ENCODE data around the gene RXFP1.
"Not testable (repeated sequence)": the region's sequence is repeated elsewhere in the genome, so short reads cannot be mapped to it uniquely, and the experiment has no call there.

Gene RXFP1

DNA sequence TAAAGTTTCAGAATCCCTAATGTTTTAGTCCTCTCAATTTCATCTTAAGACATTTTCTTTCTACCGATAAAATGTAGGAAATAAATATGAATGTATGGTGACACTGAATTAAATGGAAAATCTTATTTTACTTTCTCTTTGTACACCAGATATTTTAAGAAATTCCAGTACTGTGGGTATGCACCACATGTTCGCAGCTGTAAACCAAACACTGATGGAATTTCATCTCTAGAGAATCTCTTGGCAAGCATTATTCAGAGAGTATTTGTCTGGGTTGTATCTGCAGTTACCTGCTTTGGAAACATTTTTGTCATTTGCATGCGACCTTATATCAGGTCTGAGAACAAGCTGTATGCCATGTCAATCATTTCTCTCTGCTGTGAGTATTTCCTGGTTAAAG is 123.1 kb downstream of the RXFP1 start:
- no peak overlapping the region for H2AFZ ChIP-seq (ENCODE audit: low read depth, low read length)
- H3K9me3 ChIP-seq (ENCODE audit: low read length): no peaks in the 10 kb centered on the region
- no peak overlapping the region for H3K4me3 ChIP-seq (ENCODE audit: low read length)
- no peaks in the 10 kb centered on the region for H3K4me1 ChIP-seq (ENCODE audit: insufficient read depth, low read length)
- H3K27me3 ChIP-seq (ENCODE audit: insufficient read depth, low read length): no peaks in the 10 kb centered on the region
- H3K36me3 ChIP-seq (ENCODE audit: insufficient read depth, low read length): no peaks in the 10 kb centered on the region

DNA sequence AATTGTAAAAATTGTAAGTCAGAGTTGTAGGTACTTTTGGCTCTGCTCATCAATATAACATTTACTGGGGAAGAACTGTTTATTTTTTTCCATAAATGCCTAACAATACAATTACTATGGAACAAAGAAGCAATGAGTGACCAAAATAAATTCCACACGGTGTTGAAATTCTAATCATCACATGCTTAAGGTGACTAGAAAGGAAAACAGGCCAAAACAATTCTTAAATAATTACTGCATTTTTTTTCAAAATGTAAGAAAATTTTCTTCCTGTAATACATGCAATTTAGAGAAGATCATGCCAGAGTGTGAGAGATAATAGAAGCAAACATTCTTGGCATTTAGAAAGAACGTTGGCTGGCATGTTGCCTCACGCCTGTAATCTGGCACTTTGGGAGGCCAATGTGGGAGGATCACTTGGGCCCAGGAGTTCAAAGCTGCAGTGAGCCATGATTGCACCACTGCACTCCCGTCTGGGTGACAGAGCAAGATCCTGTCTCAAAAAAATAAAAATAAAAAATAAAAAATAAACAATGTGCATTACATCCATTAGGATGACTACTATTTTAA is 127.5 kb downstream of the RXFP1 start:
- Histone ChIP-seq H3K9me3 (ENCODE audit: low read length) (no peaks in the 10 kb centered on the region), H3K4me1 (ENCODE audit: insufficient read depth, low read length) (no peaks in the 10 kb centered on the region), H3K4me3 (ENCODE audit: low read length) (no peak overlapping the region), H2AFZ (ENCODE audit: low read depth, low read length) (no peak overlapping the region), H3K36me3 (ENCODE audit: insufficient read depth, low read length) (no peaks in the 10 kb centered on the region), H3K27me3 (ENCODE audit: insufficient read depth, low read length) (no peaks in the 10 kb centered on the region)

DNA sequence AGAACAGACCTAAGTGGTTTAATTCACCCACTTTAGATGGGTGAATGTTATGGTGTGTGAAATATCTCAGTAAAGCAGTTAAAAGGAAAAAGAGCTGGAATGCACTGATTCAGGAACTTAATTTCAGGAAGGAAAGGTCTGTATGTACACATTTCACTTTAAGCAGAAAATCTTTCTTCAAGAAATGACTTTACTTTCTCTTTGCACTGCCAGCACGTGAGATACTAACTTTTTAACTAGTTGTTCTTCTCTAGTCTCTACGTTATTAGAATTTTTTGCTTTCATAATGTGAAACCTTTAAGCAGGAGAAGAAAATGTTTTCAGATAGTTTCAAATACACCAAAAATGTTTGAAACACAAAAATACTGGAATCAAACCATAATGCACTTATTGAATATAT is 131.2 kb downstream of the RXFP1 start:
- Histone ChIP-seq H3K4me1 (ENCODE audit: insufficient read depth, low read length) (no peaks in the 10 kb centered on the region), H3K27me3 (ENCODE audit: insufficient read depth, low read length) (no peaks in the 10 kb centered on the region), H2AFZ (ENCODE audit: low read depth, low read length) (peak overlapping the region; percentile 36), H3K9me3 (ENCODE audit: low read length) (no peaks in the 10 kb centered on the region), H3K36me3 (ENCODE audit: insufficient read depth, low read length) (no peaks in the 10 kb centered on the region), H3K4me3 (ENCODE audit: low read length) (no peak overlapping the region)

DNA sequence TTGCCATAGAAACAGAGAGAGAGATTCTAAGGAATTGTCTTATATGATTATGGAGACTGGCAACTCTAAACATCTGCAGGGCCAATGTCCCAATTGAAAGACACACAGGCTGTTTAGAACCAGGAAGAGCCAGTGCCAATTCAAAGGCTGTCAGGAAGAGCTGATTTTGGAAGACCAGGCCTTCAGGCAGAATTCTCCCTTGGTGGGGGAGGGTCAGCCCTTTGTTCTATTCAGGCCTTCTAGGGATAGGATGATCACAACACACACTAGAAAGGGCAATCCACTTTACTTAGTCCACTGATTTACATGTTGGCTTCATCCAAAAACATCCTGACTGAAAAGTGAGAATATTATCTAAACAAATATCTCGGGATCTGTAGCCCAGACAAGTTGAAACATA is 134.8 kb downstream of the RXFP1 start:
- H3K4me3 ChIP-seq (ENCODE audit: low read length): no peak overlapping the region
- no peaks in the 10 kb centered on the region for H3K4me1 ChIP-seq (ENCODE audit: insufficient read depth, low read length)
- no peak overlapping the region for H2AFZ ChIP-seq (ENCODE audit: low read depth, low read length)
- H3K36me3 ChIP-seq (ENCODE audit: insufficient read depth, low read length): no peaks in the 10 kb centered on the region
- no peaks in the 10 kb centered on the region for H3K9me3 ChIP-seq (ENCODE audit: low read length)
- no peaks in the 10 kb centered on the region for H3K27me3 ChIP-seq (ENCODE audit: insufficient read depth, low read length)

DNA sequence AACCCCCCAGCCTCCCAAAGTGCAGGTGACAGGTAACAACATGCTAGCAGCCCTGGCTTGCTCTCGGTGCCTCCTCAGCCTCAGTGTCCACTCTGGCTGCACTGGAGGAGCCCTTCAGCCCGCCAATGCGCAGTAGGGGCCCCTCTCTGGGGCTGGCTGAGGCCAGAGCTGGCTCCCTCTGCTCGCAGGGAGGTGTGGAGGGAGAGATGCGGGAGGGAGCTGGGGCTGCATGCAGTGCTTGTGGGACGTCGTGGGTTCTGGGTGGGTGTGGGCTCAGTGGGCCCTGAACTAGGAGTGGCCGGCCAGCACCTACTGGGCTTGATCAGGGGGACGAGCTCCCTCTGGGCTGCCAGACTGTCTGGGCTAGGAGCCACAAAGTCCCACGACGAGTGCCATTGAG is 135.6 kb downstream of the RXFP1 start:
- Histone ChIP-seq H3K27me3 (ENCODE audit: insufficient read depth, low read length) (no peaks in the 10 kb centered on the region), H3K4me1 (ENCODE audit: insufficient read depth, low read length) (no peaks in the 10 kb centered on the region), H2AFZ (ENCODE audit: low read depth, low read length) (no peak overlapping the region), H3K4me3 (ENCODE audit: low read length) (no peak overlapping the region), H3K36me3 (ENCODE audit: insufficient read depth, low read length) (no peaks in the 10 kb centered on the region), H3K9me3 (ENCODE audit: low read length) (no peaks in the 10 kb centered on the region)

DNA sequence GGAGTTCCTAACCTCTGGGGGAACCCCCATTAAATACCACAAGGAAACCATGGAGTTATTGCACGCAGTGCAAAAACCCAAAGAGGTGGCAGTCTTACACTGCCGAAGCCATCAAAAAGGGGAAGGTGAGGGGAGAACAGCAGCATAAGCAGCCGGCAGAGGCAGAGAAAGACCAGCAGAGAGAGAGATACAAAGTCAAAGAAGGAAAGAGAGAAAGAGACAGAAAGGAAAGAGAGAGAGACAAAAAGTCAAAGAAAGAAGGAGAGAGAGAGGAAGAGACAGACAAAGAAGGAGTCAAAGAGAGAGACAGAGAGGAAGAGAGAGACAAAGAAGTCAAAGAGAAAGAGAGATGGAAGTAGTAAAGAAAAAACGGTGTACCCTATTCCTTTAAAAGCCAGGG is 141.6 kb downstream of the RXFP1 start:
- H3K27me3 ChIP-seq (ENCODE audit: insufficient read depth, low read length); H3K4me1 ChIP-seq (ENCODE audit: insufficient read depth, low read length); H3K4me3 ChIP-seq (ENCODE audit: low read length); H2AFZ ChIP-seq (ENCODE audit: low read depth, low read length); H3K9me3 ChIP-seq (ENCODE audit: low read length): not testable (repeated sequence)
- H3K36me3 ChIP-seq (ENCODE audit: insufficient read depth, low read length): peaks cover 10% of the 10 kb centered on the region

DNA sequence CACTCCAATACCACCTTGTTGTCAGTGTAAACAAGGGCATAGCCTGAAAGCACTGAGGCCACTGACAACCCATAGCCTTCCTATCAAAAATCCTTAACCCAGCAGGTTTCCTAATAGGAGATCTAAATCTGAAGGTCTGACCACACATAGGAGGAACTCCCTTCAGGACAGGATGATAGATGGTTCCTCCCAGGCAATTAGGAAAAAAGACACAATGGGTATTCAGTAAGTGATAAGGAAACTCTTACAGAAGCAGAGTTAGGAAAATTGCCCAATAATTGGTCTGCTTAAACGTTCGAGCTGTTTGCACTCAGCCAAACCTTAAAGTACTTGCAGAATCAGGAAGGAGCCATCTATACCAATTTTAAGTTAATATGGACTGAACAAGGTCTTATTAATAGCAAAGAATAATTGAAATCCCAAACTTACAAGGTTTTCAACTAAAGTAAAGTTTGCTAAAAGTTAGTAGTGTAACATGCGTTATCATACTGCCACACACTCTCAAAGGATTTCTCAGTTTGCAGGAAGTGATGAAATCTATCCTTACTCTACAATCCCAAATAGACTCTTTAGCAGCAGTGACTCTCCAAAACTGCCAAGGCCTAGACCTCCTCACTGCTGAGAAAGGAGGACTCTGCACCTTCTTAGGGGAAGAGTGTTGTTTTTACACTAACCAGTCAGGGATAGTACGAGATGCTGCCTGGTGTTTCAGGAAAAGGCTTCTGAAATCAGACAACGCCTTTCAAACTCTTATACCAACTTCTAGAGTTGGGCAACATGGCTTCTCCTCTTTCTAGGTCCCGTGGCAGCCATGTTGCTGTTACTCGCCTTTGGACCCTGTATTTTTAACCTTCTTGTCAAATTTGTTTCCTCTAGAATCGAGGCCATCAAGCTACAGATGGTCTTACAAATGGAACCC is 142.3 kb downstream of the RXFP1 start:
- not testable (repeated sequence) for H3K4me1 ChIP-seq (ENCODE audit: insufficient read depth, low read length); H2AFZ ChIP-seq (ENCODE audit: low read depth, low read length); H3K9me3 ChIP-seq (ENCODE audit: low read length); H3K27me3 ChIP-seq (ENCODE audit: insufficient read depth, low read length); H3K4me3 ChIP-seq (ENCODE audit: low read length)
- peaks cover 14% of the 10 kb centered on the region for H3K36me3 ChIP-seq (ENCODE audit: insufficient read depth, low read length)

DNA sequence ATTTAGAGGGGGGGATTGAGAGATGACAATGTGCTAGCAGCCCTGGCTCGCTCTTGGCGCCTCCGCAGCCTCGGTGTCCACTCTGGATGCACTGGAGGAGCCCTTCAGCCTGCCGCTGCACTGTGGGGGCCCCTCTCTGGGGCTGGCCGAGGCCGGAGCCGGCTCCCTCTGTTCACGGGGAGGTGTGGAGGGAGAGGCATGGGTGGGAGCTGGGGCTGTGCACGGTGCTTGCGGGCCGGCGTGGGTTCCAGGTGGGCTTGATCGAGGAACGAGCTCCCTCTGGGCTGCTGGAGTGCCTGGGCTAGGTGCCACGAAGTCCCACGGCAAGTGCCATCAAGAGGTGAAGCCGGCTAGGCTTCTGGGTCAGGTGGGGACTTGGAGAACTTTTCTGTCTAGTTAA is 143.1 kb downstream of the RXFP1 start:
- no peaks in the 10 kb centered on the region for H3K4me1 ChIP-seq (ENCODE audit: insufficient read depth, low read length)
- H3K4me3 ChIP-seq (ENCODE audit: low read length): no peak overlapping the region
- no peaks in the 10 kb centered on the region for H3K27me3 ChIP-seq (ENCODE audit: insufficient read depth, low read length)
- H3K9me3 ChIP-seq (ENCODE audit: low read length): no peaks in the 10 kb centered on the region
- peaks cover 17% of the 10 kb centered on the region for H3K36me3 ChIP-seq (ENCODE audit: insufficient read depth, low read length)
- no peak overlapping the region for H2AFZ ChIP-seq (ENCODE audit: low read depth, low read length)

DNA sequence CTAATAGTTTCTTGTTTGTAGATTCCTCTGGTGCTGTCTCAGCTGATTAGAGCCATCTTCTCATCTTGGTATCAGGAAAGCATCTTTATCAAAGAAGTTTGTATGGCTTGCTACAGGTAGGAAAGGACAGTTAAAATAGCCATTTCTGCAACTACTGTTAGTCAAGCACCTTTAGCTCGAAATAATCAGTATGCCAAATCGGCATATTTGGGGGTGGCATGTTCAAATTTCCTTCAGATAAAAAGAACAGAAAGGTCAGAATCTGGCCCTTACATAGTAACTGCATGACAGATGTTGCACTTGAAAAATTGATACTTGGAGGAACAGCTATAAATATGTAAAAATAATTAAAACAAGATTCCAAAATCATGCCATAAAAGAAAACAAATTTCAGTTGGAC is 145.2 kb downstream of the RXFP1 start:
- Histone ChIP-seq H3K27me3 (ENCODE audit: insufficient read depth, low read length) (no peaks in the 10 kb centered on the region), H2AFZ (ENCODE audit: low read depth, low read length) (no peak overlapping the region), H3K9me3 (ENCODE audit: low read length) (no peaks in the 10 kb centered on the region), H3K4me1 (ENCODE audit: insufficient read depth, low read length) (peaks cover 7% of the 10 kb centered on the region), H3K4me3 (ENCODE audit: low read length) (no peak overlapping the region), H3K36me3 (ENCODE audit: insufficient read depth, low read length) (peaks cover 17% of the 10 kb centered on the region)

DNA sequence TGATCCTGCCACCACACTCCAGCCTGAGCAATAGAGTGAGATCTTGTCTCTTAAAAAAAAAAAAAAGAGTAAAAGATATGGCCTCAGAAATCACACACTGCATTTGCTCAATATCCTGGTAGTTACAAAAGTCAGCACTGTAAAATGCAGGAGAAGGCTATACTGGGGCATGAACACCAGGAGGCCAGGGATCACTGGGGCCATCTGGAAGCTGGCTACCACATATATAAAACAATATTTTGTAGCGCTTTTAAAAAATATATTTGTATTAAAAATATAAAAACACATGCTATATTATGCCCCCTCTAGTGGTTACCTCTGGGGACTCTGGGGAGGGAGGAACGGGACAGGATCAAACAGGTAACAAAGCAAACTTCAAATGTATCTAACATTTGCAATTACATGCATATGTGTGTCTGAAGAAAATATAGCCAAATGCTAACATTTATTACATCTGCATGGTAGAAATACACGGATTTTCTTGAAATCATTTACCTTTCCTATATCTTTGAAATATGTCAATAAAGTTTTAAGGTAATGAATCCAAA is 146.0 kb downstream of the RXFP1 start:
- peaks cover 7% of the 10 kb centered on the region for H3K4me1 ChIP-seq (ENCODE audit: insufficient read depth, low read length)
- H3K27me3 ChIP-seq (ENCODE audit: insufficient read depth, low read length): no peaks in the 10 kb centered on the region
- no peak overlapping the region for H2AFZ ChIP-seq (ENCODE audit: low read depth, low read length)
- H3K9me3 ChIP-seq (ENCODE audit: low read length): no peaks in the 10 kb centered on the region
- peaks cover 17% of the 10 kb centered on the region for H3K36me3 ChIP-seq (ENCODE audit: insufficient read depth, low read length)
- H3K4me3 ChIP-seq (ENCODE audit: low read length): no peak overlapping the region

DNA sequence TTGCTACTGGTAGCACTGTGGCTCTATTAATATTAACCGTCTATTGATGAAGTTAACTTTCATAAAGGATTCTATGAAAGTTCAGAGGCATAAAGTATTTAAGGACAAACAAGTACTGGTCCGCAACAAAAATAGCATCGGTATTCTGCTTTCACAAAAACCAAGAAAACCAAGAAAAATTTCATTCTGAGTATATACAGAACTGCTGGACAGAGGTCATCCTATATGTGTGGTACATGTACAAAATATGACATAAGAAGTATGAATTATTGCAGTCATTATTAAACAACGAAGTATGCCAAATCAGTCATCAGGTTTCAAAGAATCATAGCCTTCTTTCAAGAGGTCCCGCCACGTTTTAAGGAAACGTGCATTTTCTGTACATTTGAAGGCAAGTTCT is 147.6 kb downstream of the RXFP1 start:
- Histone ChIP-seq H3K4me1 (ENCODE audit: insufficient read depth, low read length) (peaks cover 7% of the 10 kb centered on the region), H3K9me3 (ENCODE audit: low read length) (no peaks in the 10 kb centered on the region), H3K36me3 (ENCODE audit: insufficient read depth, low read length) (peaks cover 17% of the 10 kb centered on the region), H3K27me3 (ENCODE audit: insufficient read depth, low read length) (no peaks in the 10 kb centered on the region), H2AFZ (ENCODE audit: low read depth, low read length) (no peak overlapping the region), H3K4me3 (ENCODE audit: low read length) (no peak overlapping the region)

DNA sequence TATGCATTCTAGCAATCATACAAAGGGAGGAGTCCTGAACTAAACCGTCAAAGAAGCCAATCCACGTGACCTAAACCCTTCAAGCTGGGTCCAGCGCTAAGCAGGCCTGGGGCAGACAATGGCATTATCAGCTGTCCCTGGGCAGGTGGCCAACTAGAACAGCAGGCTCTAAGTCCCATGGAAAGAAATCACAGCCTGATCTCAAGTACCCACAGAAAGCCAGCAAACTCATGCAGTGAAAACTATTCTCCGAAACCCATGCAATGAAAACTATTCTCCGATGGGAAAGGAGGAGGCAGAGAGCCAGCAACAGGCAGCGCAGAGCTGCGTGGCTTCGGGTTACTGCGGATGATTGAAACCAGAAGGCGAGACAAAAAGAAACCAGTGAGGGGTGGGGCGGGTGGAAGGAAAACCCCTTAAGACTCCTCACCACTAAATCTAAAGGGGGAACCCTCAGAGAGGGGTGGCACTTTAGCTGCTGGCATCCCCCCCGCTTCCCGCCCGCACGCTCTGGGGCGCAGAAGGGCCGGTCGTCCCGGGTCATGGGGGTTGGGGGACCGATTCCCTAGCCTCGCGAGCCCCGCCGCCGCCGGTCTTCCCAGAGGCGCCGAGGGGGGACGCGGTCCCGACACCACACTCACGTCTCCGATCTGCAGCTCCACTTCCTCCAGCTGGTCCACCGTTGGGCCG is 149.4 kb downstream of the RXFP1 start:
- H3K4me1 ChIP-seq (ENCODE audit: insufficient read depth, low read length): peaks cover 7% of the 10 kb centered on the region
- H3K4me3 ChIP-seq (ENCODE audit: low read length): peak overlapping the region; percentile 75
- no peaks in the 10 kb centered on the region for H3K9me3 ChIP-seq (ENCODE audit: low read length)
- H3K36me3 ChIP-seq (ENCODE audit: insufficient read depth, low read length): peaks cover 17% of the 10 kb centered on the region
- H3K27me3 ChIP-seq (ENCODE audit: insufficient read depth, low read length): no peaks in the 10 kb centered on the region
- peak overlapping the region; percentile 56 for H2AFZ ChIP-seq (ENCODE audit: low read depth, low read length)

DNA sequence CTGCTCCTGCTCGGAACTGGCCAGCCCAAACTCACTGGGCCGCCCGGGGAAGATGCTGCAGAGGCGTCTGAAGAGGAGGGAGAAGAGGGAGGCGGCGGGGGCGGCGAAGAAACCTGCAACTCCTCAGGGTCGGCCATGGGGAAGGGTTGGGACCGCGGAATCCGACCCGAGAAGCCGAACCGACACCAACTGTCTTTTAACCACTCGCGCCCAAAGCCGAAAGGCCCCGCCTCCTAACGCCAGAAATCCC is 149.9 kb downstream of the RXFP1 start, which contains the start of gene C4orf46:
Gene C4orf46 (minus strand): TSS at position 223 of the 250 bp plus-strand sequence. CDS start 86 bp downstream, at position 137.
- Histone ChIP-seq H3K36me3 (ENCODE audit: insufficient read depth, low read length) (peaks cover 13% of the 10 kb centered on the region), H2AFZ (ENCODE audit: low read depth, low read length) (peak within 1 kb of the TSS; percentile 56), H3K4me3 (ENCODE audit: low read length) (peak within 1 kb of the TSS; percentile 75), H3K4me1 (ENCODE audit: insufficient read depth, low read length) (peaks cover 7% of the 10 kb centered on the region), H3K27me3 (ENCODE audit: insufficient read depth, low read length) (no peaks in the 10 kb centered on the region), H3K9me3 (ENCODE audit: low read length) (no peaks in the 10 kb centered on the region)
